GM19240 (cell line): Measurements from ENCODE around the gene NF1.
"Not testable (repeated sequence)": the region's sequence is repeated elsewhere in the genome, so short reads cannot be mapped to it uniquely, and the experiment has no call there.

Source experiments
- DNase-seq: peaks from one replicate; pipeline ENCODE4 v3.0.0; 2011; ENCODE audit warnings: low spot score; ENCODE audit not compliant: insufficient read length

The NF1 gene

DNA sequence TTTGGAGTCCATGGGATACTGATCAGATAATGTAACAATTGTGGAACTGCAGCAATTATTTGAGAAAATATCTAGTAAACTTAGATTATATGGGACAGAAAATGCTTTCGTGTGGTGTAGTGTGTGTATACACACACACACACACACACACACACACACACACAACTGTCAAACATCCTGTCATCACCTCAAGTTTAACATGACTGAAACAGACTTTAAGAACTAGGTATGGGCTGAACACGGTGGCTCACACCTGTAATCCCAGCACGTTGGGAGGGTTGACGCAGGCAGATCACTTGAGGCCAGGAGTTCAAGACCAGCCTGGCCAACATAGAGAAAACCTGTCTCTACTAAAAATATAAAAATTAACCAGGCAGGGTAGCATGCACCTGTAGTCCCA is 227.2 kb downstream of the NF1 start:
- no peak for DNase-seq

DNA sequence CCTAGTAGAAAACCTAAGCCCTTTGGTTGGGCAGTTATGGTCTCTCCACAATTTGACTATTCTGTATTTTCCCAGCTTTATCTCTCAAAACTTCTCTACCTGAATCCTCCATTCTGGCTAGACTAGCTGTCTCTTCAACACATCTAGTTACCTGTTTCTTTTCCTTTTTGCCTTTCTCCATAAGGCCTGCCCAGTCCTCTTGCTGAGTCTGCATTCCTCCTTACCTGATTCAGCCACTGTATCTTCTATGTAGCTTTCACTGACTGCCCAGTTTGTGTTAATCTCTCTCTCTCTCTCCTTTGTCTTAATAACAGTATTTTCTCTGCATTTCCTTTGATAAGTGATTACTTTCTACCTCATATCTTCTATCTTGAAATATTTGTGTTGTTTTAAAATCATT is 228.8 kb downstream of the NF1 start:
- no peak for DNase-seq

DNA sequence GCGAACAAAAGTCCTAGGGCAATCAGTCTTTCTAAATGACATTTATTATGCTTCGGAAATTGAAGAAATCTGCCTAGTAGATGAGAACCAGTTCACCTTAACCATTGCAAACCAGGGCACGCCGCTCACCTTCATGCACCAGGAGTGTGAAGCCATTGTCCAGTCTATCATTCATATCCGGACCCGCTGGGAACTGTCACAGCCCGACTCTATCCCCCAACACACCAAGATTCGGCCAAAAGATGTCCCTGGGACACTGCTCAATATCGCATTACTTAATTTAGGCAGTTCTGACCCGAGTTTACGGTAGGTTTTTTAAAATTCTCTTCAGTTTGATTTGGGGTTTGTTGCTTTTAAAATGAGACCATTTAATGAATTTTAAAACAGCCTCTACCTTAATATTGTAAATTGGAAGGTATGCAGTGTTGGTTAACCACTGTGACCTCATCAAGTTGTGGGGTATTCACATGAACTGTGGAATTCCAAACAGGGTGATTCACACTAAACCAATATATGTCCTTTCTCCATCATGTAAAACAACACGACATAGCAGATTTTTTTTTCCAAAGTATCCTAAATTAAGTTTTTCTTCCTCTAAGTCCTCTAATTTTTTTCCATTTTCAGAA is 232.9 kb downstream of the NF1 start:
- DNase-seq, result no peak

- DNase-seq, result no peak
Measured at GRCh38 chr17:31328160-31328535, 233.4 kb downstream of the NF1 start.

GRCh38 chr17:31329221-31329620 is 234.4 kb downstream of the NF1 start:
- DNase-seq, result no peak

DNA sequence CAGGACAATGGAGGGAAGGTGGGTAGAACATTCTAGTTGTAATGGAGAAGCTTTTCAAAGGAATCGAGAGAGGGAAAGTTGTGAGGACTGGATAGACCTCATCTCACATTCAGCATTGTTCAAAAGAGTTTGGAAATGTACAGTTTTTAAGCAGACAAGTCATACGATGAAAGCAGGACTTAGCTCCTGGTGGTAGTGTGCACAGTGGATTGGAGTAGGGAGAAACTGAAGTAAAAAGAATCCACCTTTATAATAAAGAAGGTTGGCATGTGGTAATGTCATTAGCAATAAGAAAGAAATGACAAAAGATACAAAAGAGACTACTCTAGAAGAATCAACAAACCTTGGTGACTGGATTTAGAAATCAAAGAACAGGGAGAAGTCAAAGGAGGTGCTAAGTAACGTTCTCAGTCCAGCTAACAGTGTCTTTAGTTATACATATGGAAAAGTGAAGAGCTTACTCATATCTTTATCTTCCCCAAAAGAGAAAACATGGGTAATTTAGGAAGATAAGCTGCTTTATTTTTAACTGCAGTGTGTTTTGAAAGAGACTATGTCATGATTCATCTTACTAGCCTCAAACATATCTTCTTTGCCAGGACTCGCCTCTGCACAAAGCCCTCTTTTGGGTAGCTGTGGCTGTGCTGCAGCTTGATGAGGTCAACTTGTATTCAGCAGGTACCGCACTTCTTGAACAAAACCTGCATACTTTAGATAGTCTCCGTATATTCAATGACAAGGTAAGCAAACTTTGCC is 245.3 kb downstream of the NF1 start:
- DNase-seq, result no peak

DNA sequence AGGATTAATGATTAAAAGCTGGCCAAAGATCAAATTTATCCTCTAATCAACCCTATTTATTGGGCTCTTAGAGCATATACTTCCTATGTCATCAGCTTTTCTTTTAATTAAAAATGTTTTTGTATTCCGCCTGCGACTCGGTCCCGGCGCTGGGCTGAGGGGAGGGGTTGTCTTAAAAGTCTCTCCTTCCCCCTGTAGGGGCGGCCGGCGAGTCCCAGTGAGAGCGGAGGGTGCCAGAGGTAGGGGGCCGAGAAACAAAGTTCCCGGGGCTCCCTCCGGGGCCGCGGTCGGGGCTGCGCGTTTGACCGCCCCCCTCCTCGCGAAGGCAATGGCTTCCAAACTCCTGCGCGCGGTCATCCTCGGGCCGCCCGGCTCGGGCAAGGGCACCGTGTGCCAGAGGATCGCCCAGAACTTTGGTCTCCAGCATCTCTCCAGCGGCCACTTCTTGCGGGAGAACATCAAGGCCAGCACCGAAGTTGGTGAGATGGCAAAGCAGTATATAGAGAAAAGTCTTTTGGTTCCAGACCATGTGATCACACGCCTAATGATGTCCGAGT is 250.5 kb downstream of the NF1 start:
- DNase-seq, result not testable (repeated sequence)

GRCh38 chr17:31349454-31349853 is 254.7 kb downstream of the NF1 start:
- no peak for DNase-seq

- no peak for DNase-seq
Measured at GRCh38 chr17:31355935-31356334, 261.2 kb downstream of the NF1 start.

GRCh38 chr17:31357091-31357490 is 262.3 kb downstream of the NF1 start:
- DNase-seq, result no peak

DNA sequence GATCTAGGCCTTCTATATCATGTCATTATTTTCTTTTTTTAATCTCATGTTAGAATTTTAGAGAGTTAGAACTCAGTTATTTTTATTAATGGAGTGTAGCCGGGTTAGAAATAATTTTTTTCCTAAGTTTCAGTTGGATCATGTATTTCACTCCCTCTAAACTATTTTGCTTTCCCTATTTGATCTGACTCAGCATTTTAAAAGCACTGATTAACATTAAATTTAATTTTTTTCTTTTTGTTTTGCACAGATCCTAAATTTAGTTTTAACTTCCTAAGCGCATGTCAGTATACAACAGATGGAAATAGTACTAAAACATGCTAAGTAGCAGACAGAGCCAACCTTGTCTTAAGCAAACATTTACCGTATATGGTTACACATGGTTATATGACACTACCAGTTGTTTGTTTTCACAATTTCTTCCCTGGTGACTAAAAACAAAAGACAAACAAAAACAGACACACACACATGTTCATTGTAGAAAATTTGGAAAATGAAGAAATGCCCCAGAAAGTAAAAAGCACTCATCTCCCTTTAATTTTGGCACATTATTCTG is 263.1 kb downstream of the NF1 start:
- no peak for DNase-seq

DNA sequence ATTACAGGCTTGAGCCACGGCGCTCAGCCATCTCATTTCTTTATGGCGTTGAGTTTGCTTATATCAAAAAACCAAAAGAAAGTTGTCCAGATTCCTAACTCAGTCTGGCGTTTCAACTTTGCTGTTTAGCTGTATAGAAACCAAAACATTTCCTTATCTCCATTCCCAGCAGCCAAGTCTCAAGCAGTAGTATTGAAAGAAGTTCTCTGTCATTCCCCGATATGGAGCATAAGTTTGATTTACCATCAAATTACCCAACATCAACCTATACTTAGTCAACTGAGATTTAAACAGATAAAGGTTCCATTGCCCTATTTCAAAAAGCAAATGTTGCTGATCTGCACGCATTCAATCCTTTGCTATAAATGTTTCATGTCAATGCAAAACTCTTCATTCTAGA is 269.2 kb downstream of the NF1 start:
- DNase-seq, result no peak

GRCh38 chr17:31366088-31366487 is 271.3 kb downstream of the NF1 start:
- DNase-seq, result no peak

DNA sequence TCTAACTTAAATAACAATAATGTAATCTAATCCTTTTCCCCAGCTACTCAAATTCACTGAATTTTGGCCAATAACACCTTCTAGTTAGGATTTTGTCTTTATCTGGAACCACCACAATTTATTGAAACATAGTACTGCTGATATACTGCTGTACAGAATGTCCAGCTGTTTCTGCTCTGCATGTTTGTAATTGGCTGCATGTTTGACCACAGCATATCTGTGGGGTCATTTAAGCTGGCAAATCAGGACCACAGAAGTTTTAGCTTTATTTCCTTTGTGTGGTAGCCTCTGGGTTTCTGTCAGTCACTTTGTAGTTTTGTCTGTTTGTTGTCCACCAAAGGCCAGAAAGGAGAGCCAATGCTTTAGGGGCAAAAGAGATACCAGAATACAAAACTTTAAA is 274.5 kb downstream of the NF1 start:
- no peak for DNase-seq

DNA sequence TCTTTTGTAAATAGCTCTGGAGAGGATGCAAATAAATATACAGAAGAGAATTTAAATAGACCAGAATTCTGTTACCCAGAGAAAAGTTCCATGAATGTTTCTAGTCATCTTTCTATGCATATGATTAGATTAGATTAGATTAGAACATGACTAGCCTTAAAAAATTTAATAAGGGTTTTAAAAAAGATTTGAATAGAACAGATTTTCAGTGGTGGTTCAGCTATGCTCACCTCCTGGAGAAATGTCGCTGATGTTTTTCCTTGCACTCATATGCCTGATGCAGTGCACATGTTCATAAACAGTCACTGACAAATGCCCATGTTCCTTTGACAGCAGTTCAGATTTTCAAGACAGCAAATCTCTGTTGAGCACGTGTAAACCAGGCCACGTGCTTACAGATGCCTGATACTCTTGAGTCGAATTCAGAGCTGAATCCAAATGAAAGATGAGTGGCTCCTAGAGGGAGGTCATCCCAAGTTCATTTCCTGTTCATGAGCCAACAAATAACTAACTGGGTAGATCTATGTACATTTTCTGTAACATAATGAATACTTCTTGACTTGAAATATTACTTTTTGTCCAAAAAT is 276.8 kb downstream of the NF1 start:
- DNase-seq, result no peak

DNA sequence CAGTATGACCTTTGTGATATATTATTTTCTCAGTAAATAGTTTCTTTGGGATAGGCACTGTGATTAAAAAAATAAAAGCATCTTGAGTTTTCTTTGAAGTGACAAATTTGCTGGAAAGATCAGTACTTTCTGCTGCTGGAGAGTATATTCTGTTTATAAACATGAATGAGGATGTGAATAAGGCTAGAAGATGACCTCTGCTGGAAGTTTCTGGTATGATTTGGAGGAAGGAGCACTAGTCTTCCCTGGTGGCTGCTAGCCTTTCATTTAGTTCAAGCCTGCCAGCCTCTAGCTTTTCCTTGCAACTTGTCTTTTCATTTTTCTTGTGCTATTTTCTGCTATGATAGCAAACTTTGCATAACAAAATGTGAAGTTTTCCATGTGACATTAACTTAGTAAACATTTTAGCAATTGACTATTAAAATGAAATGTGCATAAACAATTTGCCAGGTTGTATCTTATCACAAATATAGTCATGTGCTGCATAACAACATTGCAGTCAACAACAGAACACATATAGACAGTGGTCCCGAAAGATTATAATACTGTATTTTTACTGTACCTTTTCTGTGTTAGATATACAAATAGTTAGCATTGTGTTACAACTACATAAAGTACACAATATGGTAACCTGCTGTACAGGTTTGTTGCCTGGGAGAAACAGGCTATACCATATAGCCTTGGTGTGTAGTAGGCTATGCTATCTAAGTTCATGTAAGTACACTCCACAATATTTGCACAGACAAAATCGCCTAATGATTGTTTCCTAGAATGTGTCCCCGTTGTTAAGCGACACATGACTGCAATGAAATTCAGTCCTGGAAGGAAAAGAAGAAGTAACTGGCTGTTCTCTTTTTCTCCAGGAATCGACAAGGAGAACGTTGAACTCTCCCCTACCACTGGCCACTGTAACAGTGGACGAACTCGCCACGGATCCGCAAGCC is 278.6 kb downstream of the NF1 start:
- DNase-seq, result no peak

DNA sequence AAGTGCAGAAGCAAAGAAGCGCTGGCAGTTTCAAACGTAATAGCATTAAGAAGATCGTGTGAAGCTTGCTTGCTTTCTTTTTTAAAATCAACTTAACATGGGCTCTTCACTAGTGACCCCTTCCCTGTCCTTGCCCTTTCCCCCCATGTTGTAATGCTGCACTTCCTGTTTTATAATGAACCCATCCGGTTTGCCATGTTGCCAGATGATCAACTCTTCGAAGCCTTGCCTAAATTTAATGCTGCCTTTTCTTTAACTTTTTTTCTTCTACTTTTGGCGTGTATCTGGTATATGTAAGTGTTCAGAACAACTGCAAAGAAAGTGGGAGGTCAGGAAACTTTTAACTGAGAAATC is 279.3 kb downstream of the NF1 start:
- DNase-seq, result no peak

DNA sequence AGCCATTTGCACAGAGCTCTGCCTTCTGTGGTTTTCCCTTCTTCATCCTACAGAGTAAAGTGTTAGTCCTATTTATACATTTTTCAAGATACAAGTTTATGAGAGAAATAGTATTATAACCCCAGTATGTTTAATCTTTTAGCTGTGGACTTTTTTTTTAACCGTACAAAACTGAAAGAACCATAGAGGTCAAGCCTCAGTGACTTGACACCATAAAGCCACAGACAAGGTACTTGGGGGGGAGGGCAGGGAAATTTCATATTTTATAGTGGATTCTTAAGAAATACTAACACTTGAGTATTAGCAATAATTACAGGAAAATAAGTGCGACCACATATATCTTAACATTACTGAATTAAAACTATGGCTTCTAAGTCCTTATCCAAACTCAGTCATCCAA is 279.7 kb downstream of the NF1 start:
- no peak for DNase-seq

DNA sequence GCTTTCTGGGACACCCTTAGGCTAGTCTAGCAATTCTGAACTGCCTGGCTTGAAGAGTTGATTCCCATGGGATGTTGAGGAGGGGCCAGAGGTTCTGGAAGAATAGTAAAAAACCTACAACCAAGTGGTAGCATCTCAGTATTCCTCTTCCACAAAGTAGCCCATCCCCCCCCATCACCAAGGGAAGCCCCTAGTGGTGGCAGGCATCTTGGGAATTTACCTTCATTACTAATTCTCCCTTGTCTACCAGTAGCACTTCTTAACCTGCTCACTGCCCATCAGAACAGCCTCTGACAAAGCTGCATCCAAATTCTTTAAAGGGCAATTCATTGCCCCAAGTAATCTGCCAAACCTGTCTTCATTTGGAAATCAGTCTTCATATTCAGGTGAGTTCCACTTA is 283.9 kb downstream of the NF1 start:
- no peak for DNase-seq

DNA sequence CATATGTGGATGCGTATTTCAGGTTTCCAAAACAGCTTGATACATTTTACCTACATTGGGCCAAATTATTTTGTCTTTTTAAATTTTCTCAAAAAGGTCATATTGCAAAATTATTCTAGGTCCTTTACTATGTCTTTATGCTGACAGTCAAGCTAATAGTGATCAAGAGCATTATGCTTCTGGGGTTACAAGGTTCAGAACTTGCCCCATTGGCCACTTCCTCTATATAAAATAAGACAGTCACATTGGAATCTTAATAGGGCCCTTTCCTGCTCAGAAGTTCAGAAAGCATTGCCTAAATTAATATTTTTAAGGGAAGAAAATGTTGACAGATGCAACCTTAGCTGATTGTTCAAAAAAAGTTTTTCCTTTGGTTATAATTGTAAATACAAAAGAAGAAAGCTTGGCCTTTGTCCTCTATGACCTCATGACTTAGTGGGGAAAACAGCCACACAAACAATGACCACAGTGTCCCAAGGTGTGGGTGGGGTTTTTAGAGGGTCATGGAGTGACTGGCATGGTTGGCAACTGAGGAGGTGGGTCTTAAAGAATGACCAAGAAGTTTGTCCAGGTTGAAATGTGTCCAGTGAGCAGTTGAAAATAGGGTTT is 284.9 kb downstream of the NF1 start:
- DNase-seq, result no peak

DNA sequence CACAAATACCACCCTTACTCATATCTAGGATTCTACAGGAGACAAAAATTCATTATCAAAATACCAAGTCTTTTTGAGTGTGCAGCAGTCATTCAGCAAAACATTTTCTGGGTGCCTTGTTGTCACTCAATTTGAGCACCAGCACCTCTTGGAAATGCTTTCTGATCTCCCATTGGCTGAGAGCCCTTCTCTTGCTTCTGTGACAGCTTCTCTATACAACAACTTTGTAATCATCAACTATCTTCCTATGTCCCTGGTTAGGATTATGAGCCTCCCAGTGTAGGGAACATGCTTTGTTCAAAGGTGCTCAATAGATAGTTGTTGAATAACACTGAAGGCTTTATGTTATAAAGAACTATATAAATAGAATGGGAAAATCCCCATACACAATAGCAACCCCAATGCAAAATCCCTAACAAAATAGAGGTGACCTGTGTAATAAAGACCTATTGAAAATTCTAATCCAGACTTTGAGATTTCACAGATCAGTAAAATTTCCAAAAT is 286.4 kb downstream of the NF1 start:
- no peak for DNase-seq
